Activated T-cell treated with anti-CD3 and anti-CD28 coated beads, Interleukin-2, amount 50 U/mL, for 72 hours (primary cell): ENCODE results near the gene PLEKHB2. TPM values are rescaled to one million over a fixed set of nuclear protein-coding genes. Genes with fewer than 3 reads are reported as not detected.
"Not testable (repeated sequence)": the region's sequence is repeated elsewhere in the genome, so short reads cannot be mapped to it uniquely, and the experiment has no call there.

Source experiments
- ATAC-seq, 2 donors: fragments of 150-1000 bp; cut with Tn5 transposase; replicated peaks in 1 of 2; 2 replicates each; pipeline ENCODE4 v1.10.0; 2021; ENCODE audit warnings: moderate library complexity in 2 of 2, mild to moderate bottlenecking in 1 of 2
- DNase-seq, 2 donors: peaks; one replicate each; pipeline ENCODE4 v3.0.0; 2021 to 2022; ENCODE audit warnings: mixed read lengths in 1 of 2
- H3K27ac Mint-ChIP-seq: one replicate; pipeline ENCODE4 v1.8.0; 2022; ENCODE audit warnings: mild to moderate bottlenecking, moderate library complexity, mixed read lengths
- H3K27me3 Mint-ChIP-seq: one replicate; pipeline ENCODE4 v1.8.0; 2022; ENCODE audit warnings: low read depth, mixed read lengths
- H3K36me3 Mint-ChIP-seq, 2 donors: one replicate each; pipeline ENCODE4 v1.8.0; 2022; ENCODE audit warnings: mixed read lengths in 2 of 2, mild to moderate bottlenecking in 1 of 2; ENCODE audit not compliant: insufficient read depth in 2 of 2
- H3K4me1 Mint-ChIP-seq: one replicate; pipeline ENCODE4 v1.8.0; 2022; ENCODE audit warnings: low read depth, mixed read lengths
- H3K4me3 Mint-ChIP-seq, 2 donors: one replicate each; pipeline ENCODE4 v1.8.0; 2022; ENCODE audit warnings: mild to moderate bottlenecking in 2 of 2, mixed read lengths in 2 of 2, moderate library complexity in 2 of 2
- H3K9me3 Mint-ChIP-seq, 2 donors: one replicate each; pipeline ENCODE4 v1.8.0; 2022; ENCODE audit warnings: mixed read lengths in 2 of 2
- total RNA-seq, 2 donors: library from RNA; stranded (reverse); gene quantifications; one replicate each; pipeline ENCODE4 v1.2.3, GENCODE V29; 2022

PLEKHB2 gene, protein sequence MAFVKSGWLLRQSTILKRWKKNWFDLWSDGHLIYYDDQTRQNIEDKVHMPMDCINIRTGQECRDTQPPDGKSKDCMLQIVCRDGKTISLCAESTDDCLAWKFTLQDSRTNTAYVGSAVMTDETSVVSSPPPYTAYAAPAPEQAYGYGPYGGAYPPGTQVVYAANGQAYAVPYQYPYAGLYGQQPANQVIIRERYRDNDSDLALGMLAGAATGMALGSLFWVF
- total RNA-seq = 10 to 100 TPM; 53.2 to 53.8 TPM

DNA sequence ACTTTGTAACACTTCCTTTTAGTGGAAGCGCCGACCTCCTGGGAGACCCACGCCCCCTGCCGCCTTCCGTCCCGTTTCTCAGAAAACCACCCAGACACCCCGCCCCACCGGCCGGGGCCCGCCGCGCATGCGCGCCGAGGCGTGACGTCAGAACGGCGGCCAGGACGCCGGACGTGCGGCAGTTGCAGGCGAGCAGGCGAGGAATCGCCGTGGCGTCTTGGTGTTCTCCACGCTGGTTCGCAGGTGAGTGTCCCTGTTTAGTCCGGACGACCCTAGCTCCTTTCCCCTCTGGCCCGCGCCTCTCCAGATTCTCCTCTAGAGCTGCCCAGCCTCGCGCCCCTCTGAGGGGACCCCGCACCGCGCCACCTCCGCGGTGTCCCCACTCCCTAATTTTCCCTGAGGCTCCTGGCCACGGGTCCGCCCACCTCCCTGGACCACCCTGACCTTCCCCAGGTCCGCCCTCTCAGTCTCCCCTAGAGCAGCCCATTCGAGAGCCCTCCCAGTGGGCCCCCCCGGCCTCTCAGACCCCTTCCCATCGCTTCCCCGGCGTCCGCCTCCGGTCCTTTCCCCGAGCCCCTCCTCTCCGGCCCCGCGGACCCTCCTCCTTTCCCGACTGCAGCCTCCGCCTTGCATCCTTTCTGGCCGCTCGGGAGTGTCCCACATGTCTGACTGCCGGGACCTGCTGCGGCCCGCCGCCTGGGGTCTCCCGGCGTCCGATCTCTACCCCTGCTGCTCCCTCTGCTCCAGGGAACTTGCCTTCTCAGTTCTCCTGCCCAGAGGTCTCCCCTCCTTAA is at the start of gene PLEKHB2:
Gene PLEKHB2, plus strand, starts transcription at position 181 of the 794 bp plus-strand sequence. CDS start 15,606 bp downstream, outside the sequence.
- Mint-ChIP-seq H3K27ac (peak within 1 kb of the TSS; percentile 95), H3K4me1 (peaks cover 51% of the 10 kb centered on the region), H3K4me3 (peak within 1 kb of the TSS; percentile 89 to 99), H3K27me3 (no peaks in the 10 kb centered on the region), H3K36me3 (peaks cover 4 to 7% of the 10 kb centered on the region in 2 donors), H3K9me3 (no peaks in the 10 kb centered on the region)
- DNase-seq (peak; percentile 93 to 98), ATAC-seq (peak; percentile 76 to 78)

DNA sequence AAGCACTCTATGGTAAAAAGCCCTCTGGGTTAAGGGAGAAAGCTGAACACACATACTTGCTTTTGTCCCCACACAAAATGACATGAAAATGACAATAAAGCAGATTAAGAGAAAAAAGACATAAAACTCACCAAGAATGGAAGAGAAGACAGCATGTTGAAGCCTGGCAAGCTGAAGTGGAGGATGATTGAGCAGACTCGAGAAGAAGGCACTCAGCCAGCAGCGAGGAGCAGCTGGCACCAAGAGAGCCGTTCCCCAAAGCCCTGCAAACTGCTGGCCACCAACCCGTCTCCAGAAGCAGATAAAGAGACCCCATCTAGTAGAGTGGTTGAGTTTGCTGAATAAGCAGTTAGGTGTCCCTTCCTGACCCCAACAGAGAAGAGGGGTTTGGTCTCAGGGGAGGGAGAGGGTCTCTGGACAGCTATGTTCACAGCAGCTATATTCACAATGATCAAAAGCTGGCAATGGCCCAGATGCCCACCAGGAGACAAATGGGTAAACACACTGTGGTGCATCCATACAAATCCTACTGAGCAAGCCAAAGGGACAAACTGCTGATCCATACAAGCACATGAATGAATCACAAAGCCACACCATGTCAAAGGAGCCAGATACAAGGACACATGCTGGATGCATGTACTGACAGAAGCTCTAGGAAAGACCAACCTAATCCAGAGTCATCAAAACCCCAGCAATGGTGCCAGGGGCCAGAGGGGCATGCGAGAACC is 48.8 kb upstream of the PLEKHB2 start:
- no peaks in the 10 kb centered on the region for H3K27me3 Mint-ChIP-seq
- no peak for DNase-seq
- H3K4me3 Mint-ChIP-seq = no peak overlapping the region
- H3K36me3 Mint-ChIP-seq = peaks cover 0 to 28% of the 10 kb centered on the region in 2 donors
- no peak for ATAC-seq
- no peaks in the 10 kb centered on the region for H3K9me3 Mint-ChIP-seq
- H3K27ac Mint-ChIP-seq = no peak overlapping the region
- H3K4me1 Mint-ChIP-seq = peaks cover 14% of the 10 kb centered on the region

DNA sequence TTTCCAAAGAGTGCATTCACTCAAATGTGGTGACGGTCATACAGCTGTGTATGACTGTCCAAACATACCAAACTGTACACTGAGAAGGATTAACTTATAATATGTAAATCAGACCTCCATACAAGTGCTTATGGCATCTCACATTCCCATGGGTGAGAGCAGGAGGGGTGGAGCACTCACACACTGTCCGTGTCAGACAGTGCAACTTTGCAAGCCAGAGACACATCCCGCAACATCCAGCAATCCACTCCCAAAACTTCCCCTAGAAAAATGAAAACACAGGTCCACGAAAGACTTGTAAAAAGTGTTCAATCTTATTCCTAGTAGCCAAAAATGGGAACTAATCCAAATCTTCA is 48.2 kb upstream of the PLEKHB2 start:
- Mint-ChIP-seq H3K27ac (no peak overlapping the region), H3K36me3 (peaks cover 0 to 27% of the 10 kb centered on the region in 2 donors), H3K27me3 (no peaks in the 10 kb centered on the region), H3K4me1 (peaks cover 19% of the 10 kb centered on the region), H3K4me3 (no peak overlapping the region), H3K9me3 (no peaks in the 10 kb centered on the region)
- no peak for ATAC-seq
- no peak for DNase-seq

DNA sequence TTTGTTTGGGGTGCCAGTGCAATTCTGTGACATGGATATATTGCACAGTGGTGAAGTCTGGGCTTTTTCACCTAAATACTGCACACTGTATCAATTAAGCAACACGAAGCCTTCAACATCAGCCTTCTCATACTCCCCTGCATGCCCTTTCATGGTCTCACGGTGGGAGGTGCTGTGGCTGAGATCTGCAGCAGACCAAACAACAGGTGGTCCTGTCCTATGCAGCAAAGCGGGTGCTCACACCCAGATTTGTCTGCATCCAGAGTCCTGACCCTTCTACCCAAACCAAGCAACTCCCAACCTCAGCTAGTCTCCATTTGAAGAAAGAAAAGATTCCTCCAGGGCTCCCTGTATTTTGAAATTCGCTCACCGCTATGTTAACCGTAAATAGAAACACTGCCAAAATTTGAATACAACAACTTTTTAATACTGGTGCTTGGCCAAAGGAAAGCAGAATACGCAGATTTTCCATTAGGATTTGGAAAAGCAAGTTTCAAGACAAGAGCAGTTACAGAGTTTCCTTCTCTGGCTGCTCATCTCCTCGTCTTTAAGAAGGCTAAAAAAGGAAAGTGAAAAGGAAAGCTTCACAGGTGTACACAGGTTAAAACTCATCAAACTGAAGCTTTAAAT is 46.8 kb upstream of the PLEKHB2 start:
- peaks cover 27% of the 10 kb centered on the region for H3K4me1 Mint-ChIP-seq
- no peak overlapping the region for H3K27ac Mint-ChIP-seq
- DNase-seq (no peak), ATAC-seq (no peak)
- H3K36me3 Mint-ChIP-seq = peaks cover 0 to 22% of the 10 kb centered on the region in 2 donors
- no peaks in the 10 kb centered on the region for H3K27me3 Mint-ChIP-seq
- no peak overlapping the region for H3K4me3 Mint-ChIP-seq
- H3K9me3 Mint-ChIP-seq = no peaks in the 10 kb centered on the region

DNA sequence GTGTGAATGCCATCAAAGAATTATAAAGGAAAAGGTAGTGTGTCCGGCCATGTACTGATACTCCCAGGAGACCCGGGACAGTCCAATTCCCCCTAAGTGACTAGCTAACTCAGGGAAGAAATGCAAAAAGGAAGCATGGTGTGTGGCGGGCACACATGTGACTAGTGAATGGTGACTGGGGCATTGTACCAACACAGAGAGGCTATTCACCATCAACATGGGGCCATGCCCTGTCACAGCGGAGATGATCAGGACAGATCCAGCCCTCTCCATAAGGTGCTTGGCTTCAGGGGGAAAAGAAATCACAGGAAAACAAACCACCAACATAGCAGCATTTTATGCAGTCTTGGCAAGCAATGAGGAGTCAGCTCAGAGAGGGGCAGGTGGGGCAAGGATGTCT is 46.2 kb upstream of the PLEKHB2 start:
- H3K9me3 Mint-ChIP-seq = no peaks in the 10 kb centered on the region
- peaks cover 0 to 21% of the 10 kb centered on the region in 2 donors for H3K36me3 Mint-ChIP-seq
- no peaks in the 10 kb centered on the region for H3K27me3 Mint-ChIP-seq
- DNase-seq = no peak
- H3K4me3 Mint-ChIP-seq = no peak overlapping the region
- no peak for ATAC-seq
- peaks cover 27% of the 10 kb centered on the region for H3K4me1 Mint-ChIP-seq
- H3K27ac Mint-ChIP-seq = no peak overlapping the region

DNA sequence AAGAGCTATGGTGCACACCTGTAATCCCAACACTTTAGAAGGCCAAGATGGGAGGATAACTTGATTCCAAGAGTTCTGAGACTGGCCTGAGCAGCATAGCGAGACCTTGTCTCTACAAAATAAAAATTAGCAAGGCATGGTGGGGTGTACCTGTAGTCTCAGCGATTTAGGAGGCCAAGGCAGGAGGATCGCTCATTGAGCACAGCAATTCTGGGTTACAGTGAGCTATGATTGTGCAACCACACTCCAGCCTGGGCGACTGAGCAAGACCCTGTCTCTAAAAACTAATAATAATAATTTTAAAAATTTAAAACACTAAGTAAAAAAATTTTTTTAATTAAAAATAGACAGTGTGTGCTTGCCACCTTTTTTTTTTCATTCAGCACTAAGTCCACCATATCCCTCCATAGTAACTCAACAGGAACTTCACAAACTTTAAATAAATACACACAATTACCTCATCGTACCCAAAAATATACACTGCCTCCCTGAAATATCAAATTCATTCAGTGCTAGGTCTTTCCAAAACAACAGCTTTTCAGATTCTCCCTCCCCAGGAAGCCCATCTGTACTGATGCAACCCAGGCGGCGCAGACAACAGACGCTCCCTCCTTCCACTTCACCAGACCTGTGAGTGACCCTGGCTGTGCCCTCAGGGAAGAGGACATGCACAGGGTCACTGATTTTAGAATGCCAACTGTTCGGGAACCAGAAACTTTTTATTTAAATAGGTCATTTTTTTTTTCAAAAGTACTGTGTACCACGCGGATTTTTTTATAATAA is 41.4 kb upstream of the PLEKHB2 start:
- Mint-ChIP-seq H3K4me1 (peaks cover 29% of the 10 kb centered on the region), H3K27me3 (no peaks in the 10 kb centered on the region), H3K4me3 (no peak overlapping the region), H3K9me3 (no peaks in the 10 kb centered on the region), H3K36me3 (peaks cover 5 to 28% of the 10 kb centered on the region in 2 donors), H3K27ac (peak overlapping the region; percentile 13)
- DNase-seq (no peak), ATAC-seq (no peak)

DNA sequence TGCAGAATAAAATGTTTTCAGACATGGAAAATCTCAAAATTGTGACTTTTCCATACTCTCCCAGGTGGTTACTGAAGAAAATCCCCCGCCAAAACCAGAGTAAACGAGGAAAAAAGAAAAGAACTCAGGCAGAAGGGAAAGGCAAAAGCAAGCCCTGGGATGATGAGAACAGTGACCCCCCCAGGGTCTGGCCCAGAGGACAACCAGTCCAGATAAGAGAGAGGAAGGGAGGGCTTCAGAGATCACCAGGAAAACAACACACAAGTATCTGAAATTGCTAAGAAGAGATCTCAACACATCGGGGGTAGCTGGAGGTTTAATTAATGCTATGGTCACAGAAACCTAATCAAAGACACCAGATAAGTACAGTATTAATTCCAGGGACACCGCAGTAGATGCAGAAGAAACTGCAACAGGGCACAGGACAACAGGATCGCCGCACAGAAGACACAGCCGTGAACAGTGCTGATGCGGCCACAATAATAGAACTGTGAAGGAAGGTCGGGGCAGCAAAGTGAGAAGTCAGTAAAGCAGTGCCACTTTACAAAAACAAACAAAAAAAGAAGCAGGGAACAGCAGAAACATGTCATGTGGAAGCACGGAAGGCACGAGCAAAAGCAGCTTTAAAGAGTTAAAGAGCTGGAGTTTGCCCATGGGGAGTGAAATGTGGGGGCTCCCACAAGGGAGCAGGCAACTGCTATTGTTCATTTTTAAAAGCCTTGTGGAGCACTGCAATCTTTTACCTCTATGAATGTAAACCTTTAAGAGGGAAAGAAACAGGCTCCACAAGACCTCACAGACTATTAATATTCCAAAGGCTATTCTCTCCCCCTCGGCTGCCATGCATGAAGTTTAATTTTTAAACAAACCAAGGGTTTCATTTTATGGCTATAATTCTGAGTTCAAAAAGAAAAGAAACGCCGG is 40.3 kb upstream of the PLEKHB2 start:
- H3K27me3 Mint-ChIP-seq = no peaks in the 10 kb centered on the region
- no peaks in the 10 kb centered on the region for H3K9me3 Mint-ChIP-seq
- H3K4me1 Mint-ChIP-seq = peaks cover 25% of the 10 kb centered on the region
- H3K4me3 Mint-ChIP-seq = no peak overlapping the region
- peaks cover 5 to 27% of the 10 kb centered on the region in 2 donors for H3K36me3 Mint-ChIP-seq
- DNase-seq (no peak), ATAC-seq (no peak)
- H3K27ac Mint-ChIP-seq = peak overlapping the region; percentile 6

DNA sequence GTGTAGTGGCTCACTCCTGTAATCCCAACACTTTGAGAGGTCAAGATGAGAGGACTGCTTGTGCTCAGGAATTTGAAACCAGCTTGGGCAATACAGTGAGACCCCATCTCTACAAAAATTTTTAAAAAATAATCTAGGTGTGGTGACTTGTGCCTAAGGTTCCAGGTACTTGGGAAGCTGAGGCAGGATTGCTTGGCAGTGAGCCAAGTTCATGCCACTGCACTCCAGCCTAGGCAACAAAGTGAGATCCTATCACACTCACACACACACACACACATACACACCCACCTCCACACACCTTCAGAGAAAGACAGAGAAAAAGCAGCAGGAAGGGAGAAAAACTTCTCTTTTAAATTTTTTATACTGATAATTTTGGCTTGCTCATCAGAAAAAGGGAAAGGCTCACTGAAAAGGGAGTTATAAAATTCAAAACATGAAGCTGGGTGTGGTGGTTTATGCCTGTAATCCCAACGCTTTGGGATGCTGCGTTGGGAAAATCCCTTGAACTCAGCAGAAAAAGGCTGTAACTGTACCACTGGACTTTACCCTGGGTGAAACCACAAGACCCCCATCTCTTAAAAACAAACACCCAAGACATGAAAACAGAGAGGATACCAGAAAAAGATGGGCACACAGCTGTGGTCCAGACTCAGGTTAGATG is 37.5 kb upstream of the PLEKHB2 start:
- H3K4me1 Mint-ChIP-seq = peaks cover 7% of the 10 kb centered on the region
- ATAC-seq = no peak
- H3K27me3 Mint-ChIP-seq = no peaks in the 10 kb centered on the region
- no peaks in the 10 kb centered on the region for H3K9me3 Mint-ChIP-seq
- no peak overlapping the region for H3K27ac Mint-ChIP-seq
- no peak overlapping the region for H3K4me3 Mint-ChIP-seq
- peaks cover 9 to 26% of the 10 kb centered on the region in 2 donors for H3K36me3 Mint-ChIP-seq
- no peak for DNase-seq

DNA sequence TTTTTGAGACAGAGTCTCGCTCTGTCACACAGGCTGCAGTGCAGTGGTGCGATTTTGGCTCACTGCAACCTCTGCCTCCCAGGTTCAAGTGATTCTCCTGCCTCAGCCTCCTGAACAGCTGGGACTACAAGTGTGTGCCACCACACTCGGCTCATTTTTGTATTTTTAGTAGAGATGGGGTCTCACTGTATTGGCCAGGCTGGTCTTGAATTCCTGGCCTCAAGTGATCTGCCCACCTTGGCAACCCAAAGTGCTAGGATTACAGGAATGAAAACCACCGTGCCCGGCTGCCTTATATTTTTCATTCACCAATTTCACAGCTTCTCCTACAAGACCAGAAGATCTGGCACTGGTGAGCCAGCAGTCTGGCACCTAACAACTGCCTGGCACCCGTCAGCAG is 37.0 kb upstream of the PLEKHB2 start:
- not testable (repeated sequence) for H3K27ac Mint-ChIP-seq, ATAC-seq

DNA sequence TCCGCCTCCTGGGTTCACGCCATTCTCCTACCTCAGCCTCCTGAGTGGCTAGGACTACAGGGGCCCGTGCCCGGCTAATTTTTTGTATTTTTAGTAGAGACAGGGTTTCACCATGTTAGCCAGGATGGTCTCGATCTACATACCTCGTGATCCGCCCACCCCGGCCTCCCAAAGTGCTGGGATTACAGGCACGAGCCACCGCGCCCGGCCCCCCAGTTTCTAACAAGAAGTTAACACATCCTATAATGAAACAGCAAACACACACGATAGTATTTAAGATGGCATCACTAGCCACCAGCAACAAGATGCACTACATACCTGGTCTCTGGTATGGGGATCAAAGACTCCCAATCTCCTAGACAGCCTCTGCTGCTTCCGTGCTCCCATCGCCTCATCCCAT is 29.6 kb upstream of the PLEKHB2 start:
- H3K9me3 Mint-ChIP-seq, H3K4me3 Mint-ChIP-seq, H3K27me3 Mint-ChIP-seq, DNase-seq, ATAC-seq: not testable (repeated sequence)
- H3K27ac Mint-ChIP-seq = peak overlapping the region; percentile 51
- peaks cover 11 to 28% of the 10 kb centered on the region in 2 donors for H3K36me3 Mint-ChIP-seq
- peaks cover 25% of the 10 kb centered on the region for H3K4me1 Mint-ChIP-seq

More for the DNA sequence above, 37.0 kb upstream of the PLEKHB2 start:
- H3K27me3 Mint-ChIP-seq, H3K4me3 Mint-ChIP-seq, H3K9me3 Mint-ChIP-seq, H3K4me1 Mint-ChIP-seq, DNase-seq: not testable (repeated sequence)
- H3K36me3 Mint-ChIP-seq = peaks cover 9 to 26% of the 10 kb centered on the region in 2 donors

DNA sequence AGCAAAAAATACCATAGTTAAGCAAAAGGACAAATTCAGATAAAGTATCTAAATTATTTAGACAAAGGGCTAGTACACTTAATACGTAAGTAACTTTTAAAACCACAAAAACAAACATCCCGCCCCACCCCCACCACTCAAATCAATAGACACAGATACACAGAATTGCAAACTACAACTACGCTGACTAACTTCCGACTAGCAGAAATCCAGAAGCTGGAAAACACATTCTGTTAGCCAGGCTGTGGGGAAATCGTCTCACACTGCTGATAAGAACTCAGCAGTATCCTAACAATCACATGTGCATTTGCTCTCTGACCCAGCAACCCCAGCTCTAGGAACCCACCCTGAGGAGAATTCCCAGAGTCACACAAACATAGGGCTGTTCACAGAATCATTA is 28.4 kb upstream of the PLEKHB2 start:
- peaks cover 12 to 33% of the 10 kb centered on the region in 2 donors for H3K36me3 Mint-ChIP-seq
- ATAC-seq (no peak), DNase-seq (no peak)
- no peak overlapping the region for H3K27ac Mint-ChIP-seq
- H3K4me3 Mint-ChIP-seq = no peak overlapping the region
- H3K27me3 Mint-ChIP-seq = no peaks in the 10 kb centered on the region
- H3K4me1 Mint-ChIP-seq = peaks cover 25% of the 10 kb centered on the region
- H3K9me3 Mint-ChIP-seq = no peaks in the 10 kb centered on the region
